Stimulated activated CD8-positive, alpha-beta memory T cell treated with anti-CD3 and anti-CD28 coated beads, Interleukin-15, amount 100 ng/mL, for 4 hours (primary cell): ENCODE data around the gene FUOM.
"Not testable (repeated sequence)": the region's sequence is repeated elsewhere in the genome, so short reads cannot be mapped to it uniquely, and the experiment has no call there.

Experiments used
- DNase-seq, 2 donors: peaks; one replicate each; pipeline ENCODE4 v3.0.0-alpha.2; 2020; ENCODE audit warnings: low read depth in 2 of 2

The FUOM gene

GRCh38 chr10:133388236-133388972 lies 30.6 kb upstream of the FUOM start:
- no peak for DNase-seq

- not testable (repeated sequence) for DNase-seq
Measured at GRCh38 chr10:133386951-133387350, 29.1 kb upstream of the FUOM start.

GRCh38 chr10:133385214-133385613 lies 27.4 kb upstream of the FUOM start:
- DNase-seq = no peak

- no peak for DNase-seq
Measured at GRCh38 chr10:133384071-133384470, 26.3 kb upstream of the FUOM start.

GRCh38 chr10:133383551-133383950 lies 25.7 kb upstream of the FUOM start:
- no peak for DNase-seq

- DNase-seq = no peak
Measured at GRCh38 chr10:133381036-133381435, 23.2 kb upstream of the FUOM start.

GRCh38 chr10:133379801-133380666 lies 22.2 kb upstream of the FUOM start:
- DNase-seq = no peak

- peak in 1 of 2 donors; percentile 41 for DNase-seq
Measured at GRCh38 chr10:133379152-133379800, 21.5 kb upstream of the FUOM start, which contains the start of gene PAOX. PAOX (plus strand) TSS chr10:133379262; CDS start chr10:133379317, 55 bp downstream.

- peak in 1 of 2 donors; percentile 41 for DNase-seq
Measured at GRCh38 chr10:133378251-133379096, 20.7 kb upstream of the FUOM start.

- no peak for DNase-seq
Measured at GRCh38 chr10:133377818-133378250, 20.0 kb upstream of the FUOM start.

GRCh38 chr10:133377025-133377817 lies 19.4 kb upstream of the FUOM start:
- DNase-seq = no peak

GRCh38 chr10:133376183-133376582 lies 18.4 kb upstream of the FUOM start:
- DNase-seq = not testable (repeated sequence)

GRCh38 chr10:133375357-133376115 lies 17.7 kb upstream of the FUOM start:
- DNase-seq = no peak

GRCh38 chr10:133373174-133374090 lies 15.6 kb upstream of the FUOM start, which contains the start of gene ECHS1:
ECHS1 (minus strand) TSS chr10:133373354; CDS start chr10:133373333, 21 bp downstream.
- DNase-seq = peak; percentile 81 to 90

- DNase-seq = no peak
Measured at GRCh38 chr10:133372507-133372906, 14.7 kb upstream of the FUOM start.

GRCh38 chr10:133370030-133370786 lies 12.4 kb upstream of the FUOM start:
- DNase-seq = no peak

- no peak for DNase-seq
Measured at GRCh38 chr10:133368153-133368552, 10.3 kb upstream of the FUOM start.

- not testable (repeated sequence) for DNase-seq
Measured at GRCh38 chr10:133367461-133367860, 9.6 kb upstream of the FUOM start.
